CD14-positive monocyte (primary cell): Measurements from ENCODE around the gene PARVB. TPM values are rescaled to one million over a fixed set of nuclear protein-coding genes. Genes with fewer than 3 reads are reported as not detected.

Experiments
- DNase-seq, 3 donors: peaks; one replicate each; pipeline ENCODE4 v3.0.0-alpha.2; 2011 to 2022
- H2AFZ ChIP-seq: 2 replicates; pipeline ENCODE4 v1.6.0; 2012; ENCODE audit warnings: mild to moderate bottlenecking, low read depth, low read length, inconsistent platforms; ENCODE audit not compliant: insufficient read depth, poor library complexity, severe bottlenecking
- H3K27ac ChIP-seq, 2 donors: 1 replicate in 1 of 2; 2 replicates in 1 of 2; pipeline ENCODE4 v1.5.1; 2012 to 2013; ENCODE audit warnings: low read length in 2 of 2, control low read depth in 1 of 2, inconsistent platforms in 1 of 2, low read depth in 1 of 2, mild to moderate bottlenecking in 1 of 2
- H3K27me3 ChIP-seq, 2 donors: one replicate each; pipeline versions ENCODE4 v1.6.0 to v1.6.1; 2011 to 2013; ENCODE audit warnings: low read length in 2 of 2; ENCODE audit not compliant: control insufficient read depth in 2 of 2, insufficient read depth in 2 of 2
- H3K36me3 ChIP-seq, 2 donors: replicated peaks in 1 of 2; 1 replicate in 1 of 2; 2 replicates in 1 of 2; pipeline versions ENCODE4 v1.5.1 to v1.6.1; 2012 to 2013; ENCODE audit warnings: low read length in 2 of 2, control low read depth in 1 of 2, inconsistent platforms in 1 of 2, mild to moderate bottlenecking in 1 of 2; ENCODE audit not compliant: insufficient read depth in 2 of 2, control insufficient read depth in 1 of 2
- H3K4me1 ChIP-seq, 2 donors: 1 replicate in 1 of 2; 2 replicates in 1 of 2; pipeline versions ENCODE4 v1.5.1 to v1.6.1; 2012 to 2013; ENCODE audit warnings: low read length in 2 of 2, control low read depth in 1 of 2, inconsistent platforms in 1 of 2, mild to moderate bottlenecking in 1 of 2, moderate library complexity in 1 of 2; ENCODE audit not compliant: insufficient read depth in 2 of 2, control insufficient read depth in 1 of 2
- H3K4me2 ChIP-seq: replicated peaks from 2 replicates; pipeline ENCODE3; 2012; ENCODE audit warnings: low read length, moderate library complexity, mild to moderate bottlenecking; ENCODE audit not compliant: poor library complexity, severe bottlenecking; ENCODE audit errors: extremely low read depth
- H3K4me3 ChIP-seq, 3 experiments: fragments of 200-600 bp in 1 of 3; sonication (generic) in 1 of 3; replicated peaks in 1 of 3; 1 replicate in 2 of 3; 2 replicates in 1 of 3; pipeline ENCODE4 v1.5.1; 2011 to 2013; ENCODE audit warnings: low read length in 3 of 3, mild to moderate bottlenecking in 3 of 3, control low read depth in 2 of 3, low read depth in 2 of 3, inconsistent platforms in 1 of 3, moderate library complexity in 1 of 3
- H3K79me2 ChIP-seq: 2 replicates; pipeline ENCODE4 v1.6.0; 2012; ENCODE audit warnings: mild to moderate bottlenecking, control low read depth, inconsistent platforms, low read length, moderate library complexity; ENCODE audit not compliant: insufficient read depth
- H3K9ac ChIP-seq: 2 replicates; pipeline ENCODE4 v1.6.0; 2017; ENCODE audit warnings: low read length, mild to moderate bottlenecking; ENCODE audit not compliant: insufficient read depth, poor library complexity, severe bottlenecking
- H3K9me3 ChIP-seq, 2 donors: replicated peaks in 1 of 2; 1 replicate in 1 of 2; 2 replicates in 1 of 2; pipeline versions ENCODE4 v1.5.1 to v1.6.1; 2012 to 2013; ENCODE audit warnings: low read length in 2 of 2, control low read depth in 1 of 2; ENCODE audit not compliant: control insufficient read depth in 1 of 2, insufficient read depth in 1 of 2
- H4K20me1 ChIP-seq: 2 replicates; pipeline ENCODE4 v1.6.0; 2012; ENCODE audit warnings: mild to moderate bottlenecking, low read length, control low read depth, moderate library complexity; ENCODE audit not compliant: insufficient read depth
- H3K27ac Mint-ChIP-seq, 7 donors: one replicate each; pipeline ENCODE4 v1.8.0; 2020; ENCODE audit warnings: mild to moderate bottlenecking in 7 of 7, mixed read lengths in 7 of 7, moderate library complexity in 6 of 7, inconsistent platforms in 2 of 7
- H3K27me3 Mint-ChIP-seq, 3 donors: one replicate each; pipeline ENCODE4 v1.8.0; 2021 to 2022; ENCODE audit warnings: low read depth in 3 of 3, mild to moderate bottlenecking in 3 of 3, mixed read lengths in 3 of 3, moderate library complexity in 3 of 3, inconsistent platforms in 1 of 3
- H3K36me3 Mint-ChIP-seq, 2 donors: one replicate each; pipeline ENCODE4 v1.8.0; 2020; ENCODE audit warnings: mixed read lengths in 2 of 2, inconsistent platforms in 1 of 2, mild to moderate bottlenecking in 1 of 2
- H3K4me1 Mint-ChIP-seq: one replicate; pipeline ENCODE4 v1.8.0; 2020; ENCODE audit warnings: mild to moderate bottlenecking, mixed read lengths
- H3K4me3 Mint-ChIP-seq, 2 donors: one replicate each; pipeline ENCODE4 v1.8.0; 2020; ENCODE audit warnings: mild to moderate bottlenecking in 2 of 2, mixed read lengths in 2 of 2, moderate library complexity in 1 of 2
- H3K9me3 Mint-ChIP-seq, 7 donors: one replicate each; pipeline ENCODE4 v1.8.0; 2020 to 2022; ENCODE audit warnings: mixed read lengths in 7 of 7, mild to moderate bottlenecking in 6 of 7, moderate library complexity in 6 of 7, inconsistent platforms in 2 of 7
- WGBS: methylation state at CpG from one replicate; pipeline ENCODE4 v1.1.5; 2013; ENCODE audit warnings: missing lambda C conversion rate; ENCODE audit not compliant: insufficient coverage; 5-methylcytosine and 5-hydroxymethylcytosine counted together
- intact Hi-C, 2 donors: fragments of 100-400 bp; cut with micrococcal nuclease; formaldehyde crosslinking; loops; one replicate each; pipeline versions ENCODE4 v1.15.0 to v1.15.1; 2023
- polyA plus RNA-seq, 3 donors: library from polyadenylated mRNA; depleted of rRNA in 1 of 3; unstranded in 2 of 3; stranded (reverse) in 1 of 3; fragments of 300-500 nt in 2 of 3; fragments of >200 nt in 1 of 3; fragmentation: Illumina TruSeq in 2 of 3; gene quantifications; 1 replicate in 2 of 3; 2 replicates in 1 of 3; pipeline ENCODE4 v1.2.3, GENCODE V29; 2012 to 2021
- TF ChIP-seq, protein P1 (sequence below): fragments of 200-600 bp; IDR thresholded peaks from one replicate; pipeline ENCODE4 v1.8.0; 2022; ENCODE audit warnings: antibody characterized with exemption, mild to moderate bottlenecking

PARVB gene
- polyA plus RNA-seq, 3 donors: 13.4 to 38.5 (median 17.9) TPM

DNA sequence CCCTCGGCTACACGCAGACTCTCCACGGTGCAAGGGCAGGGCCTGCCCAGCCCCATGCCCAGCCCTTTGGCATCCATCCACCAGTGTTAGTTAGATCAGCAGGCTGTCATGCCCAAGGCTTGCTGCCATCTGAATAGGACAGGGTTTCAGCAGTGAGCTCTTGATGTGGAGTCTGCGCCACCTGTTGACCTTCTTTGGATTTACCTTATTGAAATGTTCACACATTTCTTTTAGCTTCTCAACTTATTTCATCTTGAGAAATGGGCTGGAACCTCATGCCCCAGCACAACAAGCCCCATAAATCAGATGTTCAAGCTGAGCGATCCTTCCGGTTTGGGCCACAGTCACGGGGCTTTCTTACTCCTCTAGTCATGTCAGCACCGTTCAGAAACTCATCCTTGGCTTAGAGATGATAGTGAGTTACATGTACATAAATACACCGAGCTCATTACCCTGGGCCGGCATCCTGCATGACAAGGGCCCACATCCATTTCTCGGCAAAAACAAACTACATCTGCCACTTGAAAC lies 61.7 kb downstream of the PARVB start:
- Histone ChIP-seq H3K4me1 (no peaks in the 10 kb centered on the region), H3K27me3 (no peaks in the 10 kb centered on the region), H3K36me3 (peaks cover 5 to 48% of the 10 kb centered on the region in 2 donors), H2AFZ (no peak overlapping the region), H3K4me3 (no peak overlapping the region), H3K27ac (no peak overlapping the region), H3K79me2 (no peaks in the 10 kb centered on the region), H4K20me1 (peaks cover 17% of the 10 kb centered on the region), H3K9ac (no peak overlapping the region), H3K9me3 (peaks cover 0 to 10% of the 10 kb centered on the region in 2 donors), H3K4me2 (no peak overlapping the region)
- TF ChIP-seq, protein P1, sequence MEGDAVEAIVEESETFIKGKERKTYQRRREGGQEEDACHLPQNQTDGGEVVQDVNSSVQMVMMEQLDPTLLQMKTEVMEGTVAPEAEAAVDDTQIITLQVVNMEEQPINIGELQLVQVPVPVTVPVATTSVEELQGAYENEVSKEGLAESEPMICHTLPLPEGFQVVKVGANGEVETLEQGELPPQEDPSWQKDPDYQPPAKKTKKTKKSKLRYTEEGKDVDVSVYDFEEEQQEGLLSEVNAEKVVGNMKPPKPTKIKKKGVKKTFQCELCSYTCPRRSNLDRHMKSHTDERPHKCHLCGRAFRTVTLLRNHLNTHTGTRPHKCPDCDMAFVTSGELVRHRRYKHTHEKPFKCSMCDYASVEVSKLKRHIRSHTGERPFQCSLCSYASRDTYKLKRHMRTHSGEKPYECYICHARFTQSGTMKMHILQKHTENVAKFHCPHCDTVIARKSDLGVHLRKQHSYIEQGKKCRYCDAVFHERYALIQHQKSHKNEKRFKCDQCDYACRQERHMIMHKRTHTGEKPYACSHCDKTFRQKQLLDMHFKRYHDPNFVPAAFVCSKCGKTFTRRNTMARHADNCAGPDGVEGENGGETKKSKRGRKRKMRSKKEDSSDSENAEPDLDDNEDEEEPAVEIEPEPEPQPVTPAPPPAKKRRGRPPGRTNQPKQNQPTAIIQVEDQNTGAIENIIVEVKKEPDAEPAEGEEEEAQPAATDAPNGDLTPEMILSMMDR: peak; percentile 41
- peaks cover 0 to 6% (median 2%) of the 10 kb centered on the region in 3 donors for H3K27me3 Mint-ChIP-seq
- WGBS: 78% methylated on average over 5 of the region's 11 CpGs
- intact Hi-C loops: loop anchor here in 1 of 2 donors (2.0 kb wide), 1 partner anchor 541 kb away; no protein-coding TSS in a partner anchor
- peak overlapping the region in 1 of 7 donors; percentile 14 for H3K27ac Mint-ChIP-seq
- peaks cover 0 to 12% (median 3%) of the 10 kb centered on the region in 7 donors for H3K9me3 Mint-ChIP-seq
- H3K36me3 Mint-ChIP-seq: peaks cover 31 to 40% of the 10 kb centered on the region in 2 donors
- peak; percentile 19 to 42 (median 37) for DNase-seq
- no peak overlapping the region for H3K4me3 Mint-ChIP-seq
- H3K4me1 Mint-ChIP-seq: no peaks in the 10 kb centered on the region

- DNase-seq: no peak
- no peak overlapping the region for H3K27ac ChIP-seq
- no peaks in the 10 kb centered on the region for H3K79me2 ChIP-seq
- H3K9me3 ChIP-seq: peaks cover 0 to 10% of the 10 kb centered on the region in 2 donors
- no peaks in the 10 kb centered on the region for H3K4me1 Mint-ChIP-seq
- H3K4me1 ChIP-seq: no peaks in the 10 kb centered on the region
- H3K4me3 Mint-ChIP-seq: no peak overlapping the region
- TF ChIP-seq, protein P1: no peak
- no peaks in the 10 kb centered on the region for H3K27me3 ChIP-seq
- peaks cover 0 to 12% (median 3%) of the 10 kb centered on the region in 7 donors for H3K9me3 Mint-ChIP-seq
- H3K36me3 Mint-ChIP-seq: peaks cover 31 to 40% of the 10 kb centered on the region in 2 donors
- no peak overlapping the region for H3K9ac ChIP-seq
- peak overlapping the region in 2 of 7 donors; percentile 50 to 67 for H3K27ac Mint-ChIP-seq
- 100% methylated on average over 3 of the region's 17 CpGs for WGBS
- peaks cover 14% of the 10 kb centered on the region for H4K20me1 ChIP-seq
- H3K36me3 ChIP-seq: peaks cover 5 to 48% of the 10 kb centered on the region in 2 donors
- peaks cover 0 to 6% (median 2%) of the 10 kb centered on the region in 3 donors for H3K27me3 Mint-ChIP-seq
- H3K4me2 ChIP-seq: no peak overlapping the region
- intact Hi-C loops: no loop called here
- H3K4me3 ChIP-seq: no peak overlapping the region
- no peak overlapping the region for H2AFZ ChIP-seq
Measured at GRCh38 chr22:44086271-44087088, 62.4 kb downstream of the PARVB start.
